Mucosa of gallbladder (tissue), 1 donor: Measurements from ENCODE around the gene BOD1L2. TPM values are rescaled to one million over a fixed set of nuclear protein-coding genes. Genes with fewer than 3 reads are reported as not detected.

Source experiments
- DNase-seq: peaks from one replicate; pipeline ENCODE4 v3.0.0-alpha.2; 2020; ENCODE audit warnings: low spot score
- total RNA-seq: library from RNA; stranded (reverse); gene quantifications from one replicate; pipeline ENCODE4 v1.2.1, GENCODE V29; 2021
- donor health status: DM: no; HTN: no; CAD: no.

BOD1L2 gene
- total RNA-seq, 1 donor from 2014 or later = not detected

DNA sequence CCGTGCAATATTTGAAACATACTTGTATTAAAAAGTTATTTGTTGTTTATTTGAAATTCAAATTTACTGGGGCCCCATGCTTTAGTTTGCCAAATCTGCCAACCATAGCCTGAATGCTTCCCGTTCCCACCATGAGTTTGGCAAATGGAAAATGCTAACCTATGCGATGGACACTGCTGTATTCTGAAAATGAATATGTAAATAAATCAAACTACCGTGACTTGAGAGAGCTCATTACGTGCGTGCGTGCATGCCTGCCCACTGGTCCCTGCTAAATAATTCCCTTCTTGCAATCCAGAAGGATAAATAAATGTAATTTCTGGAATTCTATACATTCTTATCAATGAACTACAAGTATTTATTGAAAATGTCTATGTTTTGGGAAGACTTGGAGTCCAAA is 3.2 kb downstream of the BOD1L2 start:
- no peak for DNase-seq

DNA sequence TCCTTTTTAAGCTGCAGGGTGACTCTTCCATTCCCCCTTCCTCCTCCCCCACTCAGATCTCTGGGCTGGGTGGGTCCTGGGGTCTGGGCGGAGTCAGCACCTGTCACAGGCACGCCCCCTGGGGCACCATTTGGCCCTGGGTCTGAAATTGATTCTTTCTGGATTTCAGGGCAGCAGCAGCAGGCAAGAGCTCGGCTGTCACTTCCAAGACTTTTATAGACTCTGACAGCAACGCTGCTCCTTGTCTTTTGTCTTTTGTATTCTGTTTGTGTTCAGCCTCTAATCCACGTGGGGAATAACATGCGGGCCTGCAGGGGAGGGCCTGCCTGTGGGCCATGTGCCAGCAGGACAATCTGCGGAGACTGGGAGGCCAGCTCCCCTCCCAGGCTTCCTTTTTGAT is 3.9 kb downstream of the BOD1L2 start:
- DNase-seq = peak; percentile 24

DNA sequence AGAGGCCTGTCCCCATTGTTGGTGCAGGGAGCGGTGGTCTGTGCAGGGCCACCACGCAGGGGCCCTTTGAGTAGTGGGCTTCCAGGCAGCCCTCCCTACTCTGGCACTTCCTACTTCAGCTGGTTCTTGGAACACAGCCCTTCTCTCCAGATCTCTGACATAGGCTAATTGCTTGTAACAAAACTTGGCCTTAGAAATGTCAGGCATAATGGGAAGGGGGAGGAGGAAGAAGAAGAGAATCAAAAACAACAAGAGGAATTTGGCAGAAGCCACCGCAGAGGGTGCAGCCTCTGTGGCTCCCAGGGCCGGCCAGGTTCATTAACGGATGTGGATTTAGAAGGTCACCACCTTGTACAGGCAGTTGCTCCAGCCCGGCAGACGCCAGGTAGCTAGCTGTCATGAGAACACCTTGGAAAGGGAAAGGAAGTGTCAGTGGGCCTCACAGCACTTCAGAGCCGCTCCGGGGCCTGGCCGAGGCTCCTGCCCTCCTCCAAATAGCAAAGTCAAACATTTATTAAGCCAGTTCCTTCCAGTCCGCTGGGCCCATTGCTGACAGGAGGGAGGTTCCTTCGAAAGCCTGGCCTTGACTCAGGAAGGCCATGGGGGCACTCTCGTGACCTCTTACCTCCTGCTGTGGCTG is 7.4 kb downstream of the BOD1L2 start:
- DNase-seq = peak; percentile 46

DNA sequence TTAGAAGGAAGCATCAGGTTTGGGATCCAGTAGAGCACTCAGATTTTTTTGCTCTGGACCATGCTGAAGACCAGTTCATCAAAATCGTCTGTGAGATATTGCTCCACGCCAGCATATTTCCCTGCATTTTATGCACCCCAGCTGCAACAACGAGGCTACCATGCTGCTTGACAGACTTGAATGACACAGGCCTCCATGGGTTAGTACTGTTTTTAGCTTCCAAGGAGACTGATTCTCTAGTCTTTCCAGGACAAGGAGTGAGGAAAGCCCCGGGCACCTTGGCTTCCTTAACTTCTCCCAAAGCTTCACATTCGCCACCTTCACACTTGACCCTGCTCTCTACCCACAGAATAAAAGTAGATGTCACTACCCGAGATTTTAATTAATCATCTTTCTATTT is 17.5 kb downstream of the BOD1L2 start:
- DNase-seq = no peak

DNA sequence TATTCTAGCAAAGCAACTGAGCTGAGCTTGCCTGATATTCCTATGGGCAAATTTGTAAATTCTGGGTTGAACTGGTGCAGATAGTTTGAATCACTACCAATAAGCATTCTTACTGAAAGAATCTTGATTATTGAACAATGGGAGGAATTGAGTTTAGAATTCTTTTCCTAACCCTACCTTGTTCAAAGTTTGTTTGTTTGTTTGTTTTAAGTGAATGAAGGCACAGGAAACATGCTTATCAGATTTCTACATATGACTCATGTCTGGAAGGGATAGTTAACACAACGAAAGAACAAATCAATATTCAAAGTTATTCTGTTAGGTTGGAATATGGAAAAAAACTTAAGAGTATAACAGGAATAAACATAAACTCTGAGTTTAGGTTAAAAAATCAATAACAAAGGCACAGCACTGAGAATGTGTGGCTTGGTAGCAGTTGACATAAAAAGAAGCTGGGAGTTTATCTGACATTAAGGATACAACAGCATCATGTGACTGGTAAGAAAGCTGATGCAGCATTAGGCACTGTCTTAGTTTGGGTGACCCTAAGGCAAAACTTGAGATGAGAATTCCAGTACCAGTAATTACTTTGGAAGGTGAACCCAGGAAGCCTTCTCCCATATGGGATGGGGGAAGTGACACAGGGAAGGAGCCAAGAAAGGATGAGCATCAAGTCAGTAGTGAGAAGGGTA is 20.9 kb downstream of the BOD1L2 start:
- no peak for DNase-seq

DNA sequence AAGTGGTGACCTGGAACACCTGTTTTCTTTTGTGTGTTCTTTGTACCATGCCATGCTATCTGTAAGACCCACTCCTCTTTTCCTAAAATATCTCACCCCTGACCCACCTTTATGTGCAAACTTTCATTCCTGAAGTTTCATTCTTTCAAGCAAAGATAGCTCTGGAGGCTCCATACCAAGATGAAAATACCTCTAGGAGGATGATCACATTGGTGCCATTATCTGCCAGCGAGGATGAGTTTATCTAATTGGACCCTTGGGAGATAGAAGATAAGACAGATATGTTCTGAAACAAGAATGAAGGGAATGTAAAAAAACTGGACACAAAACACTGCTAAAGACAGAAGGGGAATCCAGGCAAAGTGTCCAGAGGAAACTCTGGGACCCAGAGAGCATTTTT is 24.1 kb downstream of the BOD1L2 start:
- DNase-seq = no peak

DNA sequence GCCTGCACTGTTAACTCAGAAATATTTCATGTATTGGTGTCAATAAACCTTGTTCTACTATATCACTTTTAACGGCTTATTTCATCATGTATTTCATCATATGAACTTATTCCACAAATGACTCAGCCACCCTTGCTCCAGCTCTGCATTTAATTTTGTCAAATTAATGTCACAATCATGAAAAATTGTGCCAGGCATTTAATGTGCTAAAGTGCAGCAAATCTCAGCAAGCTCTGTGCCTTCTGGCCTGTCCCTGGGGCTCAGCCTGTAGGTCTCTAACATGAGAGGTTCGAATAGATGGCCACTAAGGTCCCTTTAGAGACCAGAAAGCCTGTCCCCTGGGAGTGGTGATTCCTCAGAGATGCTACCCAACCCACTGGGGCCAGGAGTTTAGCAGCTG is 28.6 kb downstream of the BOD1L2 start:
- no peak for DNase-seq

DNA sequence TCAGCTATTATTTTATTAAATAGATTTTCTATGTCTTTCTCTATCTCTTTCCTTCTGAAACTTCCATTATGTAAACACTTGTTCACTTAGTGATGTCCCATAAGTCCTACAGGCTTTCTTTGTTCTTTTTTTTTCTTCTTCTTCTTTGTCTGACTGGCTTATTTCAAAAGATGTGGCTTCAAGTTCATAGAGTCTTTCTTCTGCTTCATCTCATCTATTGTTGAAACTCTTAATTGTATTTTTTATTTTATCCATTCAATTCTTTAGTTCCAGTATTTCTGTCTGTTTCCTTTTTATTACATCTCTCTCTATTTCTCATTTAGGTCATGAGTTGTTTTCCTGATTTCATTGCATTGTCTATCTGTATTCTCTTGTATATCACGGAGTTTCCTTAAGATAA is 38.5 kb downstream of the BOD1L2 start:
- DNase-seq = no peak

DNA sequence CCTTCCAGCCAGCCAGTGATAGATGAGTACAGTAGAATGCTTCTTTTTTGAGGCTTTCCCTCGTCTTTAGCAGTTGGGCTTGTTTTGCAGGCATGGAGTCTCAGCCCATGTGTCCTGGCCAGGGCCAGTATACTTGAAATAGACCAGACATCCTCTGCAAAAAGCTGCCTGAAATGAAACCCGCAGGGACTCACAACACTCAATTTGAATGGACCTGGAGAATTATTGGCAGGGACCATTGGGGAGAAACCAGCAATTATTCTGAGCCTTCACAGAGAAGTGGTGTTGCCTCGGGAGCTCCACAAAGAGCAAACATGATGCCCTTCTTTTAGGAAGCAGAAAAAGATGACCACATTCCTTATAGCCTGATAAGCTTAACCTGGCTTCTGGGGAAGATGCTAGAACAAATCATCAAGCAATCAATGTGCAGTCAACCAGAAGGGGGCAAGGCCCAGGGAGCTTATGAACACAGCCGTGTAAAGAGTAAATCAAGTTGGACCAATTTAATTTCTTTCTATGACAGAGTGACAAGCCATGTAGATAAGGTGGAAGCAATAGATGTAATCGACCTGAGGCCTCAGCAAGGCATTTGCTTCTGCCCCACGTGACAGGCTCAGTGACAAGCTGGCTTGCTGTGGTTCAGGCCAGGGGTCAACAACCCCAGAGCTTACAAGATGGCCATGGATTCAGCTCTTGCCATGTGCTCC is 42.1 kb downstream of the BOD1L2 start:
- DNase-seq = no peak

DNA sequence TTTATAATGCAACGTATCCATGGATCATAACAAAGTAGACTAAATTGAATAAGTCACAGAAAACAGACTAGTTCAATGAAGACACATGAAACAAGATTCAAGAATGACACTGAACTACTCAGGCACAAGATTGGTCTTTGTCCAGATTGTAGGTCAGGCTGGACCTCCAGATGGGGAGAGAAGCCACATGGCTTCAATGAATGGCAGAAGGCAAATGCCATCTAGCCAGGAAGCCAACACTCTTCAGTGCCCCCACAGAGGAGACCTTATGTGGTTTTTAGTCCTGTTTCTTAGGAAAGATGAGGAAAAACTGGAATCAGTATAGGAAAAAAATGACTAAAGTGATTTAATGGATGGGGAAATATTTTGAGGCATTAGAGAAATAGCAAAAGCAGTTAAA is 43.1 kb downstream of the BOD1L2 start:
- no peak for DNase-seq

DNA sequence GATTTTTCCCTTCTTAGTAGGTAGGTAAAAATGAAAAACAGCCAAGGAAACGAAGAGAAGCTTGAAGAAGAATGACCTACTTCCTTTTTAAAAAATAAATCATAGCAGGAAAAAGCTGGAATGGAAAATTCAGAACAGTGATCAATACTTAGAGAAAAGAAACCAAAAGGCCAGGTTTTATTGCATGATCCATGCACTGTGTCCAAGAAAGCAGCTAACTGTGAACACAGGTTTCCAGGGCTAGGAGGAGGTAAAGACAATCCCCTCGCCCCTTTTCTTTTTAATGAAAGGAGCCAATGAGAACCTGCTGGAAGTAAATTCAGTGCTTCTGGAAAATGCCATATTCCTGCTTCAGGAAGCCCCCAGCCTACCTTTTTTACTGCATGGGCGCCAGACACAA is 47.2 kb downstream of the BOD1L2 start:
- no peak for DNase-seq

DNA sequence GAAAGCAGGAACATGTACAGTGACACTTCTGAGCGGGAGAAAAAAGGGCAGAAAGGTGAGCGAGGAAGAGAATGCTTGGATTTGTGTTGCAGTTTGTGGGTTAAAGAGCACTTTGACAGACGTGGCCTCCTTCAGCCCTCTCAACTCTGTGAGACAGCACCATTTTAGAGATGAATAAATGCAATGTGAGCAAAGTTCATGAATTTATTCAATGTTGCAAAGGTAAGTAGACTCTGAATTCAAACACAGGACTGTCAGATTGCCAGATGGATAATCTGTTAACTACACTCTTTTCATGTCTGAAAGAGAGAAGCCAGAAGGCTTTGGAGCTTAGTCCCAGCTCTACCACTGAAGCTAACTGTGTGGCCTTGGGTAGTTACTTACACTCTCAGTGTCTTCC is 47.7 kb downstream of the BOD1L2 start:
- no peak for DNase-seq

DNA sequence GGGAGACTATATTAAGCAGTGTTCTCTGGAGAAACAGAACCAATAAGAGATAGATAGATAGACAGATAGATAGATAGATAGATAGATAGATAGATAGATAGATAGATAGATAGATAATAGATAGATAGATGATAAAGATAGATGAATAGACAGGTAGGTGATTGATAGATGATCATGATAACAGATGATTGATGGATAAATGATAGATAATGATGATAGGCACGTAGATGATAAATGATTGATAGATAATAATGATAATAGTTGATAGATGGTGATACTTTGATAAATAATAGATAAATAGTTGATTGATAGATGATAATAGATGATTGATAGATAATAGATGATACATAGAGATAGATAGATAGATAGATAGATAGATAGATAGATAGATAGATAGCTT is 48.5 kb downstream of the BOD1L2 start:
- no peak for DNase-seq

DNA sequence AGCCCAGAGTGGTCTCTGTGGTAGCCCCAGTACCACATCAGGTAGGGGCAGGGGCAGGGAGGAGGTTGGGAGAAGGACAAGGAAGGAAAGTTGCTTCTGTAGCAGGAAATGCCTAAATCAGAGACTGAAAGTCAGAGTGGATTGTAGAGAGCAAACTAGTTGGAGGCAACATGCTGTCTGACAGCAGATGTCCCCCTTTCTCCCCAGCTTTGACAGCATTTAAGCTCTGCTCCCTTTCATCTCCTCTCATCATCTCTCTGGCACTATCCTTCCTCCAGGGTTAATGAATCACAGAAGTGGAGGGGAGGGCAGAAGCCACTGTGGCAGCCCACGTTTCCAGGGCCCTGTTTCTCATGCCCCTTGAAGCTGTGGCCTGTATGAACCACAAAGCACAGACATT is 50.4 kb downstream of the BOD1L2 start:
- DNase-seq = no peak

DNA sequence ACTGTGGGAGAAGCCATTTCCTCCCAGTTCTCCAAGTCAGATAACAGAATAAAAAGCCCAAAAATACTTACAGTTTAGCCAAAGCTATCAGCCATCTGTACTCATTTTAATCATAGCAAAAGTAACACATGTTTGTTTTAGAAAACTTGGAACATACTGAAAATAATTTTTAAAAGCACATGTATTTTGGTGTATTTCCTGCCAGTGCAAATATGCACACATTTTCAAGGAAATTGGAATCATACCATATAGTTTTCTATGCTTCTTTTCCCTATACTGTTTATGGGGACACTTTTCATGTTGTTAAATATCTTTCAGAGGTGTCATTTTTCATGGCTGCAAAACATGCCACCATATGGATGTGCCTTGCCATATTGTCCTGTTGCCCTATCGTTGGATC is 51.2 kb downstream of the BOD1L2 start:
- no peak for DNase-seq

Other genes with a start within 250 kb of the BOD1L2 start
- gene ST8SIA3, start 205.5 kb downstream of the BOD1L2 start, total RNA-seq = 2.9 TPM